OCI-M1 (cell line): ENCODE data around the gene ZBTB11.
"Not testable (repeated sequence)": the region's sequence is repeated elsewhere in the genome, so short reads cannot be mapped to it uniquely, and the experiment has no call there.

Experiments used
- DNase-seq: peaks from one replicate; lab custom pipeline; 2025; lab: John Stamatoyannopoulos, UW

The ZBTB11 gene

DNA sequence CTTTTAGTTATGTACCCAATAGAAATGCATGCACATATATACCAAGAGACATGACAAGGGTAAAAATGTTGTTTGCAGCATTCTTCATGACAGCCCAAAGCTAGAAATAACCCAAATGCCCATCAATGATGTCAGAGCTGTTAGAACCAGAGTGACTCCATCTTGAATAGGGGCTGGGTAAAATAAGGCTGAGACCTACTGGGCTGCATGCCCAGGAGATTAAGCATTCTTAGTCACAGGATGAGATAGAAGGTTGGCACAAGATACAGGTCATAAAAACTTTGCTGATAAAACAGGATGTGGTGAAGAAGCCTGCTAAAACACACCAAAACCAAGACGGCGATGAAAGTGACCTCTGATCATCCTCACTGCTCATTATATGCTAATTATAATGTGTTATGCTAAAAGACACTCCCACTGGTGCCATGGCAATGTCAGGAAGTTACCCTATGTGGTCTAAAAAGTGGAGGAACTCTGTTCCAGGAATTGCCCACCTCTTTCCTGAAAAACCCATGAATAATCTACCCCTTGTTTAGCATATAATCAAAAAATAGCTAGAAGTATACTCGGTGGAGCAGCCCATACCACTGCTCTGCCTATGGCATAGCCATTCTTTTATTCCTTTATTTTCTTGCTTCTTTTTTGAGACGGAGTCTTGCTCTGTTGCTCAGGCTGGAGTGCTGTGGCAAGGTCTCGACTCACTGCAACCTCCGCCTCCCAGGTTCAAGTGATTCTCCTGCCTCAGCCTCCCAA is 32.9 kb downstream of the ZBTB11 start:
- peak; percentile 91 for DNase-seq

DNA sequence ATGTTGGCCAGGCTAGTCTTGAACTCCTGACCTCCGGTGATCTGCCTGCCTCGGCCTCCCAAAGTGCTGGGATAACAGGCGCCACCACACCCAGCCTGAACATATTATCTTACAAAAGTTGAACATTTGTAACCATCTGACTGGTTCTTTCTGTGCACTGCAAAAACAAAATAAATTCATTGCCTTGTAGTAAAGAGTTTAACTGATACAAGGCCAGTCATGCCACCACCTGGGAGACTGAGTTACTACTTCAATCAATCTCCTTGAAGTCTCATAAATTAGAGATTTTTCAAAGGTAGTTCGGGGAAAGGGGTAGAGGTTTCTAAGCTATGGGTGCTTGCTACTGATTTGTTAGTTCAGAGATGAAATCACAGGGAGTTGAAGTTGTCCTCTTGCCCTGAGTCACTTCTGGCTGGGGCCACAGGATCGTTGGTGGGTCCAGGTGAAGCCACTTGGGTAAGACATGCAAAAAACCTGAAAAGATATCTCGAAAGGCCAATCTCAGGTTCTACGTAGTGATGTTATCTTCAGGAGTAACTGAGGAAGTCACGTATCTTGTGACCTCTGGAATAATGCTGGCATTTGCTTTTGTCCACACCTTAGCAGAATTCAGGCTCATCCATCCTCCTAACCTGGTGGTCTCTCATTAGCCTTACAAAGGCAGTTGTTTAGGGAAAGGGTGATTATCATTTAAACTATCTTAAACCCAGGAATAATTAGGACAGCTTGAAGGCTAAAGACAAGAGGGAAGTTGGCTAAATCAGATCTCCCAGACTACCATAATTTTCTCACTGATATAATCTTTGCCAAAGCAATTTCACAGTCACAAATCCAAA is 33.7 kb downstream of the ZBTB11 start:
- peak; percentile 47 for DNase-seq

DNA sequence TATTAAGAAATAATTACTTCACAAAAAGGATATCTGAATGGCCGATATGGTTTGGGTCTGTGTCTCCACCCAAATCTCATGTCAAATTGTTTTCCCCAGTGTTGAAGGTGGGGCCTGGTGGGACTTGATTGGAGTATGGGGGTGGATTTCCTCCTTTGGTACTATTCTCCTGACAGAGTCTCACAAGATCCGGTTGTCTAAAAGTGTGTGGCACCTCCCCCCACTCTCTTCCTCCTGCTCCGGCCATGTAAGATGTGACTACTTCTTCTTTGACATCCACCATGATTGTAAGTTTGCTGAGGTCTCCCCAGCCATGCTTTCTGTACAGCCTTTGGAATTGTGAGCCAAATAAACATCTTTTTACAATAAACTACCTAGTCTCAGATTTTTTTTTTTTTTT is 34.5 kb downstream of the ZBTB11 start:
- DNase-seq = peak; percentile 82

DNA sequence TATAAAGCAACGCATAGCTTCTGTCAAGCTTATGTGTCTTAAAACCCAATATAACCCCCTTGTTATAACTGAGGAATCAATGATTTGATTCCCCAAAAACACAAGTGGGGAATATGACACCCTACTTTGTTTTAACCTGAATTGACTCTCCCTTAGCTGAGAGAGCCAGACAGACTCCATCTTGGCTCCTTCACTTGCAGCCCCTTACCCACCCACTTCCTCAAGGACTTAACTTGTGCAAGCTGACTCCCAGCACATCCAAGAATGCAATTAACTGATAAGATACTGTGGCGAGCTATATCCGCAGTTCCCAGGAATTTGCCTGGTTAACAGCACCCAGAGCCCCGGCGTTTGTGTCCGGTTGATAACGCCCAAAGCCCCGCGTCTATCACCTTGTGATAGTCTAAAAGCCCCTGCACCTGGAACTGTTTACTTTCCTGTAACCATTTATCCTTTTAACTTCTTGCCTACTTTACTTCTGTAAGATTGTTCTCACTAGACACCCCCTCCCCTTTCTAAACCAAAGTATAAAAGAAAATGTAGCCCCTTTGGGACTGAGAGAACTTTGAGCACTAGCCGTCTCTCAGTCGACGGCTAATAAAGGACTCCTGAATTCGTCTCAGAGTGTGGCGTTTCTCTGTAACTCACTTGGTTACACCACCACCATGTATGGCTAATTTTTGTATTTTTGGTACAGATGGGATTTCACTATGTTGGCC is 35.4 kb downstream of the ZBTB11 start:
- DNase-seq = peak; percentile 83

DNA sequence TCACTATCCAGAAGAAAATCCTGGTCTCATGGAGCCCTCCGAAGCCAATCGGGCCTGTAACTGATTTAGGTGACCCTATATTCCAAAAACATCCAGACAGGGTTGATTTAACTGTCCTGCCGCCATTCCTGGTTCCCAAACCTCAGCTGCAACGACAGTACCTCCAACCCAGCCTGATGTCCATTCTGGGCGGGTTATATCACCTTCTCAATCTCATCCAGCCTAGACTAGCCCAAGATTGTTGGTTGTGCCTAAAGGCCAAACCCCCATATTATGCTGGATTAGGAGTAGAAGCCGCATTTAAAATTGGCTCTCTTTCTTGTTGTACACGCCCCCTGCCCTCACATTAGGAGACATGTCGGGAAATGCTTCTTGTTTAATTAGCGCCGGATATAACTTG is 36.7 kb downstream of the ZBTB11 start:
- DNase-seq = no peak

DNA sequence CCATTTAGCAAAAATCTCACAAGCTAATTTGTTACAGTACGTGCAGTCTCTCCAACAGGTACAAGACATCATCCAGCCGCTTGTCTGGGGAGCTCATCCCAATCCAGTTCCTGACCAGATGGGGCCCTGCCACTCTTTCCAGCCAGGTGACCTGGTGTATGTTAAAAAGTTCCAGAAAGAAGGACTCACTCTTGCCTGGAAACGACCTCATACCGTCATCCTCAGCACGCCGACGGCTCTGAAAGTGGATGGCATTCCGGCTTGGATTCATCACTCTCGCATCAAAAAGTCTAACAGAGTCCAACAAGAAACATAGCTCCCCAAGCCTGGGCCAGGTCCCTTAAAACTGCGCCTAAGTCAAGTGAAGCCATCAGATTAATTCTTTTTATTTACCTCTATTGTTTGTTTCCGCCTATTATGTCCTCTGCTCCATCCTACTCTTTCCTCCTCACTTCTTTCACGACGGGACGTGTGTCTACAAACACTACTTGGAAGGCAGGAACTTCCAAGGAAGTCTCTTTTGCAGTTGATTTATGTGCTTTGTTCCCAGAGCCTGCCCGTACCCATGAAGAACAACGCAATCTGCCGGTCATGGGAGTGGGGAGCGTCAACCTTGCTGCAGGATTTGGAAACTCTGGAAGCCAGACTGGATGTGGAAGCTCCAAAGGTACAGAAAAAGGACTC is 37.5 kb downstream of the ZBTB11 start:
- no peak for DNase-seq

DNA sequence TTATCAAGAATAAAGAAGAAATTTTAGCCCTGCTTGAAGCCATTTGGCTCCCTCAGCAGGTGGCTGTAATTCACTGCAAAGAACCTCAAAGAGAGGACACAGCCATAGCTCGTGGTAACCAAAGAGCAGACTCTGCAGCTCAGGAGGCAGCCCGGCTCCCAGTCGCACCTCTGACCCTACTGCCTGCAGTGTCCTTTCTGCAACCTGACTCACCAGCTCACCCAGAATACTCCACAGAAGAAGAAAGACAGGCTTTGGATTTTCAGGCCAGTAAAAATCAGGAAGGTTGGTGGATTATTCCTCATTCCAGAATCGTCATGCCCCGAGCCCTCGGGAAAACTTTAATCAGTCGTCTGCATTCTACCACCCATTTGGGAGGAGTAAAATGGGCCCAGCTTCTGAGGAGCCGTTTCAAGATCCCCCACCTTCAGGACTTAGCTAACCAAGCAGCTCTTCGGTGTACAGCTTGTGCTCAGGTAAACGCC is 38.6 kb downstream of the ZBTB11 start:
- peak; percentile 53 for DNase-seq

DNA sequence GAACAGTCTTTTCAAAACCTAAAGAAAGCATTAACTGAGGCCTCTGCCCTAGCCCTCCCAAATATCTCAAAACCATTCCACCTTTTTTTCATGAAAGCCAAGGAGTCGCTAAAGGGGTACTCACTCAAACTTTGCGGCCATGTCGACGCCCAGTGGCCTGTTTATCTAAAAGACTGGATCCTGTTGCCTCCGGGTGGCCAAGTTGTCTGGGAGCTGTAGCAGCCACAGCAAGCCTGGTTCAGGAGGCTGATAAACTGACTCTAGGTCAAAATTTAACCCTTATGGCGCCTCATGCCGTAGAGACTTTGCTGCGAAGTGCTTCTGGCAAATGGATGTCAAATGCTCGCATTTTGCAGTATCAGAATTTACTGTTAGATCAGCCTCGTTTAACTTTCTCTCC is 39.5 kb downstream of the ZBTB11 start:
- DNase-seq = no peak

DNA sequence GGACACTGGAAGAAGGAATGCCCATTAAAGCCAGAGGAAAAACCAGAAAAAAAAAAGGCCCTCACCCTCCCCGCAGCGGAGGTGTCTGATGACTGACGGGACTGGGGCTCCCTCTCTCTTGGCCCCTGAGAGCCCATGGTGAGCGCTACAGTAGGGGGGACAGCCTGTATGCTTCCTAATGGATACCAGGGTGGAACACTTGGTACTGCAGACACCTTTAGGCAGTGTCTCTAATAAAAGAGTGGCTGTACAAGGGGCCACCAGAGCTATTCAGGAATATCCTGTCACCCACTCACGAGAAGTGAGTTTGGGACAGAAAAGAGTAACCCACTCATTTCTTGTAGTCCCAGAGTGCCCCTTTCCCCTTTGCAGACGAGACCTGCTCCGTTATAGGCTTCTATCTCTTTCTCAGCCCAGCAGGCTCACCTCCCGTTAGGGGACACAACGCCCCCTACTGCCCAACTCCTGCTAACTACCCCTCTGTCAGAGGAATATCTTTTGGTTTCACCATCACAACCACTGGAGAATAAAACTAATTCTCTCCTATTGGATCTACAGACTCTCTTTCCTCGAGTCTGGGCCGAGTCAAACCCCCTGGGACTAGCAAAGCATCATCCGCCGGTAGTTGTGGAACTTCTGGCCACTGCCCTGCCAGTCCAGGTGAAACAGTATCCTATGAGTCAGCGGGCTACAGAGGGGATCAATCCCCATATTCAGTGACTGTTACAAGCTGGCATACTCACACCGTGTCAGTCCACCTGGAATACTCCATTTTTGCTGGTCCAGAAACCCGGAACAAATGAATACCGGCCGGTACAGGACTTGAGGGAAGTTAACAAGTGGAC is 40.8 kb downstream of the ZBTB11 start:
- DNase-seq = peak; percentile 90

DNA sequence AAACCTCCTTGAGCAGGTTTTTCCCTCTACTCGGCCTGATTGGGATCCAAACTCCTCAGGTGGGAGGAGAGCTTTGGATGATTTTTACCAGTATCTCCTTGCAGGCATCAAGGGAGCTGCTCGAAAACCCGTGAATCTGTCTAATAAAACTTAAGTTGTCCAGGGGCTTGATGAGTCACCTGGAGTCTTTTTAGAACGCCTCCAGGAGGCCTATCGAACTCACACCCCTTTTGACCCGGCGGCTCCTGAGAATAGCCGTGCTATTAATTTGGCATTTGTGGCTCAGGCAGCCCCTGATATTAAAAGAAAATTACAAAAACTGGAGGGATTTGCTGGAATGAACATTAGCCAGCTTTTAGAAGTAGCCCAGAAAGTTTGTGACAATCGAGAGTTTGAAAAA is 41.6 kb downstream of the ZBTB11 start:
- no peak for DNase-seq

DNA sequence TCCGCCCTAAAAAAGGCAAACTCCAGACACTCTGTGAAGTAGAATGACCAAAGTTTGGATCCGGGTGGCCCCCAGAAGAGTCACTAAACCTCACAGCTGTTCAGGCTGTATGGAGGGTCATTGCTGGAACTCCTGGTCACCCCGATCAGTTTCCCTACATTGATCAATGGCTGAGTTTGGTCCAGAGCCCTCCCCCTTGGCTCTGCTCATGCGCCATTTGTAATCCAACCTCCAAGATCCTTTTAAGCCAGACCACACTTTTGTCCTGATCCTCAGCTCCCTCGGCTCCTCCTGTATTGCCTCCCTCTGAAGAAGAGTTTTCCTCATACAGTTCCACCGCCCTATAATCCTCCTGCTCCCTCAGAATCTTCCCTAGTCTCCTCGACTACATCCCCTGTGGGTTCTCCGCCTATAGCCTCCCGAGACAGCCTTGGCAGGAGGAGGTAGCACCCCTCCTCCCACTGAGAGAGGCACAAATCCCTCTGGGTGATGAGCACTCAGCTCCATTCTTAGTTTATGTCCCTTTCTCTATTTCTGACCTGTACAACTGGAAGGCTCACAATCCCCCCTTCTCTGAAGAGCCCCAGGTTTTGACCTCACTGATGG is 42.2 kb downstream of the ZBTB11 start:
- DNase-seq = no peak

DNA sequence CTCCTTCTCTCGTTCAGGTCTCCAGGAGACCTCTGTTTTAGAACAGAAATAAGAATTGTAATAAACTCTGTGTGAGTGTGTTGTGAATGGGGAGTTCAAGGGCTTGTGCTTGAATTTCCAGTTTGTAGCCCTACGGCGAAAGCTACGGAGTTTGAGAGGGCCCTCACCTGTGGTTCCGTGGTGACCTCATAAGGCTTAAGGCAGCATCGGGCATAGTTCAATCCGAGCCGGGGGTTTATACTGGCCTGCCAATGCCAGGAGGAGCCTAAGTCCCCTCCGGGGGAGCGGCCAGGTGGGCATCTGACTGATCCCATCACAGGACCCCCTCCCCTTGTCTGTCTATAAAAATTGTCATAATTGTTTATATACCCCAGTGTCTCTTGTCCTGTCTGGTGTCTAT is 43.7 kb downstream of the ZBTB11 start:
- no peak for DNase-seq

DNA sequence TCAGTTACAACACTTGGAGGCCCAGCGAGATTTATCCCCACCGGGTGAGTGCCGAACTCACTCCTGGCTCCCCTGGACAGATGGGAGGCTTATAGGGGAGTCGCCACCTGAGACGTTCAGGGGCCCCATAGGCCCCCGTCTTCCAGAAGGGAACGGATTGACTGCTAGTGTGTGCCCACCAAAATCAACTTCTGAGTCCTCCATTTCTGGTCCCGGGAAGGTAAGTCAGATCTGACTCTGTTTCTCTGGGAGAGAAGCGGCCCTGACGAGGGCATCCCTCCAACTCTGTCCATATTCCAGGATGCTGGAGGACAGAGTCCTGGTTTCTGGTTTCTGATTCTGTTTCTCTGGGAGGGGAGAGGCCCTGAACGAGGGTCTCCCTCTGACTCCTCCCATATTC is 44.3 kb downstream of the ZBTB11 start:
- no peak for DNase-seq

DNA sequence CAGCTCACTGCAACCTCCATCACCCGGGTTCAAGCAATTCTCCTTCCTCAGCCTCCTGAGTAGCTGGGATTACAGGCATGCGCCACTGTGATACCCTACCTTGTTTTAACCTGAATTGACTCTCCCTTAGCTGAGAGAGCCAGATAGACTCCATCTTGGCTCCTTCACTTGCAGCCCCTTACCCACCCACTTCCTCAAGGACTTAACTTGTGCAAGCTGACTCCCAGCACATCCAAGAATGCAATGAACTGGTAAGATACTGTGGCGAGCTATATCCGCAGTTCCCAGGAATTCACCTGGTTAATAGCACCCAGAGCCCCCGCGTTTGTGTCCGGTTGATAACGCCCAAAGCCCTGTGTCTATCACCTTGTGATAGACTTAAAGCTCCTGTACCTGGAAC is 45.0 kb downstream of the ZBTB11 start:
- DNase-seq = not testable (repeated sequence)

DNA sequence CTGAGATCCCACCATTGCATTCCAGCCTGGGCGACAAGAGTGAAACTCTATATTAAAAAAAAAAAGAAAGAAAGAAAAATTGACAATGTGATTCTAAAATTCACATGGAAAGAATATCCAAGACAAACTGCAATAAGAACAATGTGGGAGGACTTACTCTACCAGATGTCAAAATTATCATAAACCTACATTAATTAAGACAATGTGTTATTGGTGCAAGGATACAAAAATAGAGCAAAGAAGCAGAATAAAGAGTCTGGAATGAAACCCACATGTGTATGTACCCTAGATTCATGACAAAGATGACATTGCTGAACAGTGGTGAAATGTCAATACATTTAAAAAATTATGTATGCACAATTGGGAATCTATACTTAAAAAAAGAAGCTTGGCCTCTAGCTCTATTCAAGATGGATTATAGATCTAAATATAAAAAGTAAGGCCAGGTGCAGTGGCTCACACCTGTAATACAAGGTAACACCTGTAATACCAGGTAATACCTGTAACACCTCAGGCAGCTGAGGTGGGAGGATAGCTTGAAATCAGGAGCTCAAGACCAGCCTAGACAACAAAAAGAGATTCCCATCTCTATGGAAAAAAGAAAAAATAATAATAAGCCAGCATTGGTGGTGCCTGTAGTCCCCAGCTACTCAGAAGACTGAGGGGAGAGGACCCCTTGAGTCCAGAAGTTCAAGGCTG is 45.7 kb downstream of the ZBTB11 start:
- no peak for DNase-seq

DNA sequence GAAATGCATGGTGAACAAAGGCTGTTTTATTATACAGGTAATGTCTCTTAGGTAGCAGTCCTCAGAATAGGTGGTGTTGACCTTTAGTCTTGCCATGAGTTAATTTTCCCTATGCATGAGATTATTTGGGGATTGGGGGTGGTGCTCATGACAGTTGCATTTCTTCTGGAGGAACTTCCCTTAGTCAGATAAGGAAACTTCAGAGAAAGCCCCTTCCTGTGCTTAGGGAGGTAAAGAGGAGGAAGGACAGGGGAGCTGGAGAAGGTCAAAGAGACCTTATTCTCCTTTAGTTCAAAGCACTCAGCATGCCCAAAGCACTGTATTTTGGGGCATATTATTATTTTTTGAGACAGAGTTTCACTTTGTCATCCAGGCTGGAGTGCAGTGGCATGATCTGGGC is 47.7 kb downstream of the ZBTB11 start:
- DNase-seq = peak; percentile 39

DNA sequence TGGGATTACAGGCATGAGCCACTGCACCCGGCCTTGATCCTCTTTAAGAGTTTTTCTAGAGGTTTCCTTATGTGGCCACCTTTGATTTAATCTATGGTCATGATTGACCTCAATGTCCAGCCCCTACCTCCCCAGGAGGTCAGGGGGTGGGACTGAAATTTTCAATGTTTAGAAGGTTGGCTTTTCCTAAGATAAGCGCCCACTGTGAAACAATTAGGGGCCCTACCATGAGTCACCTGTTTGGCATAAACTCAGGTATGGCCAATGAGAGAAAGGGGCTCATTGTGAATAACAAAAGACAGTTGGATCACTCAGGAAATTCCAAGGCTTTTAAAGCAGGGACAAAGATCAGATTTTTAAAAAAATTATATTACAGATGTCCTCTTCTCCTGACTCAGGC is 51.1 kb downstream of the ZBTB11 start:
- no peak for DNase-seq

DNA sequence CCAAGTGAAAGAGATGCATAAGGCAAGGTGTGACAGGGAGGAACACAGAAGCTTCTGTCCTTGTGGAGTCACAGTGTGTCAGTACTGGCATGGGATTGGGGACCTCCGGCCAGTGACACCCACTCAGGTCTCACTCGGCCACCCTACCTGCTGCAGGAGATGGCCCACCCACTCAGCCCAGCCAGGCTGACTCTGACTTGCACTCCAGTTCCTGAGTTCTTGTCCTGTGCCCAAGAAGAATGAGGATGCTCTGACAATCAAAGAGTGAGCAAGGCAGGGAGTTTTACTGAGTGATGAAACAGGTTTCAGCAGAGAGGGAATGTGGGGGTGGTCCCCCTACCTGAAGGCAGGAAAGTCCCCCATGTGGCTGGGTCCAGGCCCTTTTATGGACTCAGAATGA is 52.1 kb downstream of the ZBTB11 start:
- no peak for DNase-seq

DNA sequence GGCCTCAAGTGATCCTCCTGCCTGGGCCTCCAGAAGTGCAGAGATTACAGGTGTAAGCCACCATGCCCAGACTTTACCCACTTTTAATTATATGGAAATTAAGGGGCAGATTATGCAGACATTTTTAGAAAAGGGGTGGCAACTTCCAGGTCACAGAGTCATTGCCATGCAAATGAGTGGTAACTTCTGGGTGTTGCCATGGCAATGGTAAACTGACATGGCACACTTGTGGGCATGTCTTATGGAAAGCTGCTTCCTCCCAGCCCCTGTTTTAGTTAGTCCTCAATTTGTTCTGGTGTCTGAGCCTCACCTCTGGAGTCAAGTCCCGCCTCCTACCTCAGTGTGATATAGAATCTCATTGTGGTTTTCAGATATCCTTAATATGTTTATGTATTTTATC is 53.3 kb downstream of the ZBTB11 start:
- no peak for DNase-seq

DNA sequence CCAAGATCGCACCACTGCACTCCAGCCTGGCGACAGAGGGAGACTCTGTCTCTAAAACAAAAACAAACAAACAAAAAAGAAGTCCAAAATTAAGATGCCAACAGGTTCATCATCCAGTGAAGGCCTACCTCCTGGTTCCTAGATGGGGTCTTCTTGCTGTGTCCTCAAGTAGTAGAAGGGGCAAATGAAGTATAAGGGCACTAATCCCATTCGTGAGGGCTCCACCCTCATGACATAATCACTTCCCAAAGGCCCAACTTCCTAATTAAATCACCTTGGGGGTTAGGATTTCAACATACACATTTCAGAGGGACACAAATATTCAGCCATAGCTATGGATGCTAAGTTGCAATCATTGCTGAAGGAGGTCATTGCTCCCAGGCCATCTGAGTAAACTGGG is 57.2 kb downstream of the ZBTB11 start:
- DNase-seq = no peak
